PC-3 (cell line): ENCODE results near the gene COL2A1.

Source experiments
- EZH2phosphoT487 ChIP-seq: fragments of 300-600 bp; sonication (generic); IDR thresholded peaks from 2 replicates; pipeline ENCODE4 v1.6.1; 2018; ENCODE audit warnings: mild to moderate bottlenecking, antibody characterized with exemption, low read length, borderline replicate concordance
- TF ChIP-seq, protein P1 (sequence below): fragments of 300-600 bp; sonication (generic); conservative IDR thresholded peaks from 2 replicates; pipeline ENCODE4 v1.5.1; 2017; ENCODE audit warnings: antibody characterized with exemption, low read depth, mild to moderate bottlenecking, low read length

GRCh38 chr12:47941475-47941780, 62.8 kb downstream of the COL2A1 start:
- TF ChIP-seq, protein P1, sequence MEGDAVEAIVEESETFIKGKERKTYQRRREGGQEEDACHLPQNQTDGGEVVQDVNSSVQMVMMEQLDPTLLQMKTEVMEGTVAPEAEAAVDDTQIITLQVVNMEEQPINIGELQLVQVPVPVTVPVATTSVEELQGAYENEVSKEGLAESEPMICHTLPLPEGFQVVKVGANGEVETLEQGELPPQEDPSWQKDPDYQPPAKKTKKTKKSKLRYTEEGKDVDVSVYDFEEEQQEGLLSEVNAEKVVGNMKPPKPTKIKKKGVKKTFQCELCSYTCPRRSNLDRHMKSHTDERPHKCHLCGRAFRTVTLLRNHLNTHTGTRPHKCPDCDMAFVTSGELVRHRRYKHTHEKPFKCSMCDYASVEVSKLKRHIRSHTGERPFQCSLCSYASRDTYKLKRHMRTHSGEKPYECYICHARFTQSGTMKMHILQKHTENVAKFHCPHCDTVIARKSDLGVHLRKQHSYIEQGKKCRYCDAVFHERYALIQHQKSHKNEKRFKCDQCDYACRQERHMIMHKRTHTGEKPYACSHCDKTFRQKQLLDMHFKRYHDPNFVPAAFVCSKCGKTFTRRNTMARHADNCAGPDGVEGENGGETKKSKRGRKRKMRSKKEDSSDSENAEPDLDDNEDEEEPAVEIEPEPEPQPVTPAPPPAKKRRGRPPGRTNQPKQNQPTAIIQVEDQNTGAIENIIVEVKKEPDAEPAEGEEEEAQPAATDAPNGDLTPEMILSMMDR: no peak
- no peak for TF ChIP-seq EZH2phosphoT487
